K562 (cell line): ENCODE results near the gene C1orf105. TPM values are rescaled to one million over a fixed set of nuclear protein-coding genes. Genes with fewer than 3 reads are reported as not detected.

Experiments used
- ATAC-seq: fragments of 200-7000 bp; cut with Tn5 transposase; 3 replicates; pipeline ENCODE4 v1.9.1; 2020; ENCODE audit warnings: moderate library complexity
- BruUV-seq: library from RNA; stranded (reverse); fragments of 400-500 nt; replicated peaks from 2 replicates; lab custom pipeline; 2021; lab: Mats Ljungman, UMichigan
- CTCF ChIA-PET: fragments of 300-600 bp; formaldehyde crosslinking; extraction: SDS; loops from one replicate; lab custom pipeline; 2021; ENCODE audit warnings: low intra/inter-chr PET ratio; lab: Yijun Ruan, JAX
- POLR2A ChIA-PET: fragments of 300-600, 350-650 bp; sonication (Branson Sonifier 250); formaldehyde crosslinking; extraction: SDS; loops from one replicate; lab custom pipeline; 2021; ENCODE audit warnings: antibody characterized with exemption, inconsistent platforms; lab: Yijun Ruan, JAX
- DNase-seq, 4 experiments: peaks; one replicate each; pipeline versions ENCODE4 v3.0.0 to v3.0.0-alpha.2; 2011 to 2018; ENCODE audit warnings: low spot score in 3 of 4, mixed read lengths in 3 of 4; ENCODE audit errors: extremely low read depth in 1 of 4
- FAIRE-seq: peaks from 2 replicates; lab custom pipeline; 2011; peaks lifted over from hg19 to GRCh38; lab: Jason Lieb, UNC
- H2AFZ ChIP-seq: 2 replicates; pipeline ENCODE4 v1.6.0; 2011; ENCODE audit warnings: low read depth, low read length, control low read depth, inconsistent platforms
- H3K27ac ChIP-seq: fragments of 200-600 bp; 3 replicates; pipeline ENCODE4 v1.8.0; 2011; ENCODE audit warnings: low read depth, mild to moderate bottlenecking, control low read depth, inconsistent platforms, low read length, moderate library complexity, mixed read lengths; ENCODE audit errors: extremely low read depth
- H3K27me3 ChIP-seq, 2 experiments: fragments of 300-600 bp in 1 of 2; 2 replicates in 1 of 2; 3 replicates in 1 of 2; pipeline versions ENCODE4 v1.6.0 to v1.8.0; 2011; ENCODE audit warnings: inconsistent platforms in 2 of 2, low read length in 2 of 2, mild to moderate bottlenecking in 1 of 2, mixed read lengths in 1 of 2, moderate library complexity in 1 of 2; ENCODE audit not compliant: control insufficient read depth in 2 of 2, insufficient read depth in 2 of 2
- H3K36me3 ChIP-seq: fragments of 300-600 bp; 3 replicates; pipeline ENCODE4 v1.8.0; 2011; ENCODE audit warnings: mild to moderate bottlenecking, low read length, inconsistent platforms; ENCODE audit not compliant: control insufficient read depth, insufficient read depth
- H3K4me1 ChIP-seq, 2 experiments: fragments of 200-600 bp in 1 of 2; replicated peaks in 1 of 2; 2 replicates in 1 of 2; 3 replicates in 1 of 2; pipeline versions ENCODE4 v1.5.1 to v1.8.0; 2011; ENCODE audit warnings: inconsistent platforms in 2 of 2, low read length in 2 of 2, mild to moderate bottlenecking in 1 of 2, mixed read lengths in 1 of 2, moderate library complexity in 1 of 2; ENCODE audit not compliant: control insufficient read depth in 2 of 2, insufficient read depth in 2 of 2
- H3K4me2 ChIP-seq: 2 replicates; pipeline ENCODE4 v1.6.1; 2011; ENCODE audit warnings: low read length, control low read depth, inconsistent platforms, mixed read lengths; ENCODE audit not compliant: insufficient read depth
- H3K4me3 ChIP-seq: fragments of 200-600 bp; sonication (generic), shearing (Covaris generic); 2 replicates; pipeline ENCODE4 v1.5.1; 2016; ENCODE audit warnings: control low read depth, inconsistent platforms
- H3K79me2 ChIP-seq: fragments of 200-600 bp; 3 replicates; pipeline ENCODE4 v1.8.0; 2011; ENCODE audit warnings: low read length, inconsistent platforms; ENCODE audit not compliant: control insufficient read depth, insufficient read depth
- H3K9ac ChIP-seq, 2 experiments: 2 replicates each; pipeline versions ENCODE4 v1.6.0 to v1.6.1; 2011; ENCODE audit warnings: low read depth in 2 of 2, low read length in 2 of 2, control low read depth in 1 of 2, inconsistent platforms in 1 of 2, mild to moderate bottlenecking in 1 of 2, mixed read lengths in 1 of 2; ENCODE audit not compliant: insufficient read depth in 1 of 2
- H3K9me1 ChIP-seq: one replicate; pipeline ENCODE4 v1.6.0; 2011; ENCODE audit warnings: inconsistent platforms, mild to moderate bottlenecking, low read length, moderate library complexity; ENCODE audit not compliant: control insufficient read depth, insufficient read depth
- H3K9me3 ChIP-seq: replicated peaks from 2 replicates; pipeline ENCODE4 v1.5.1; 2011; ENCODE audit warnings: low read depth, low read length, inconsistent platforms; ENCODE audit not compliant: control insufficient read depth, insufficient read depth
- H4K20me1 ChIP-seq: replicated peaks from 2 replicates; pipeline ENCODE4 v1.6.1; 2011; ENCODE audit warnings: low read length, inconsistent platforms, mixed read lengths; ENCODE audit not compliant: control insufficient read depth, insufficient read depth
- ATF4 ChIP-seq: fragments of 450-650 bp; formaldehyde crosslinking; IDR thresholded peaks from 2 replicates; pipeline ENCODE4 v1.4.0; 2022; ENCODE audit warnings: mild to moderate bottlenecking, moderate library complexity
- CBX3 ChIP-seq, 2 experiments: IDR thresholded peaks; 1 replicate in 1 of 2; 2 replicates in 1 of 2; pipeline ENCODE4 v1.6.1; 2012; ENCODE audit warnings: inconsistent platforms in 2 of 2, low read length in 2 of 2, borderline replicate concordance in 1 of 2, control low read depth in 1 of 2
- CEBPB ChIP-seq: fragments of 450-650 bp; IDR thresholded peaks from 2 replicates; pipeline ENCODE4 v1.6.1; 2016; ENCODE audit warnings: missing genetic modification characterization, missing compliant biosample characterization
- CEBPG ChIP-seq, 3 experiments: fragments of 200-800 bp in 1 of 3; sonication (Bioruptor generic) in 1 of 3; sonication (generic) in 1 of 3; formaldehyde crosslinking in 1 of 3; IDR thresholded peaks in 2 of 3; conservative IDR thresholded peaks in 1 of 3; 2 replicates each; pipeline versions ENCODE4 v1.6.1 to v1.8.0; 2016 to 2022; ENCODE audit warnings: missing compliant biosample characterization in 2 of 3, missing genetic modification characterization in 2 of 3, mild to moderate bottlenecking in 1 of 3, missing genetic modification reagents in 1 of 3
- MLLT1 ChIP-seq, 2 experiments: fragments of 450-650 bp; IDR thresholded peaks; 2 replicates each; pipeline ENCODE4 v1.6.1; 2016
- NFXL1 ChIP-seq: fragments of 450-650 bp; formaldehyde crosslinking; IDR thresholded peaks from 2 replicates; pipeline ENCODE4 v1.4.0; 2021; ENCODE audit warnings: mild to moderate bottlenecking
- NUFIP1 ChIP-seq: fragments of 450-650 bp; IDR thresholded peaks from 2 replicates; pipeline ENCODE4 v1.6.1; 2018; ENCODE audit not compliant: partially characterized antibody
- WHSC1 ChIP-seq: IDR thresholded peaks from one replicate; pipeline ENCODE4 v1.6.1; 2012; ENCODE audit warnings: low read length, control low read depth, inconsistent platforms
- ZNF280B ChIP-seq: fragments of 250-450 bp; sonication (Bioruptor Pico); IDR thresholded peaks from 2 replicates; pipeline ENCODE4 v1.5.1; 2021; ENCODE audit warnings: mild to moderate bottlenecking
- WGBS: fragments of 100-300 bp; shearing (Covaris generic); methylation state at CpG from one replicate; pipeline ENCODE4 v1.1.6; 2016; ENCODE audit warnings: low coverage, mixed read lengths; ENCODE audit not compliant: insufficient coverage; ENCODE audit errors: missing lambda C conversion rate; 5-methylcytosine and 5-hydroxymethylcytosine counted together
- in situ Hi-C: fragments of 300-500 bp; cut with MboI; formaldehyde crosslinking; loops from 4 replicates; pipeline ENCODE4 v1.15.0; 2018; ENCODE audit warnings: inconsistent platforms, mixed read lengths
- intact Hi-C: fragments of 100-400 bp; cut with micrococcal nuclease; formaldehyde crosslinking; loops from 2 replicates; pipeline ENCODE4 v1.14.2; 2022
- polyA plus RNA-seq, 8 experiments: library from polyadenylated mRNA; depleted of rRNA in 4 of 8; stranded (reverse) in 5 of 8; unstranded in 3 of 8; fragments of >200 nt; fragmentation: Nextera tagmentation in 2 of 8; fragmentation: Illumina TruSeq in 1 of 8; extraction: Ambion mirVana in 2 of 8; extraction: Trizol in 1 of 8; gene quantifications; 2 replicates each; pipeline versions ENCODE4 v1.2.1 to v1.2.3, GENCODE V29; 2011 to 2014; ENCODE audit warnings: inconsistent platforms in 1 of 8, missing spikeins in 1 of 8
- total RNA-seq, 7 experiments: library from RNA; depleted of rRNA in 6 of 7; stranded (reverse); fragments of >200 nt in 6 of 7; fragmentation: Illumina TruSeq in 2 of 7; extraction: Trizol in 2 of 7; gene quantifications; 2 replicates each; pipeline versions ENCODE4 v1.2.1 to v1.2.3, GENCODE V29; 2011 to 2021; ENCODE audit warnings: low replicate concordance in 1 of 7

Gene C1orf105
- total and polyA plus RNA-seq, 9 of the 15 experiments (the other 6 are each of a cell fraction or from before 2014, with no cell fraction given): 0.08 TPM; not detected in 8

GRCh38 chr1:172453153-172453545 lies 32.7 kb downstream of the C1orf105 start:
- Histone ChIP-seq H3K9me1 (peaks cover 10% of the 10 kb centered on the region), H2AFZ (peak overlapping the region; percentile 87), H3K27me3 (no peaks in the 10 kb centered on the region), H4K20me1 (no peaks in the 10 kb centered on the region), H3K4me1 (peaks cover 36 to 59% of the 10 kb centered on the region in 2 experiments), H3K9ac (no peak overlapping the region; a peak in 1 of 4 replicates), H3K4me3 (no peak overlapping the region), H3K79me2 (no peaks in the 10 kb centered on the region), H3K9me3 (no peaks in the 10 kb centered on the region), H3K36me3 (no peaks in the 10 kb centered on the region), H3K27ac (0 out of 3 replicates have a peak overlapping the region, but pooled peaks have one; percentile 24), H3K4me2 (peak overlapping the region; percentile 11)
- intact Hi-C loops: loop anchor here (5.0 kb wide), 1 partner anchor 44 kb away; no protein-coding TSS in a partner anchor
- FAIRE-seq (no peak), DNase-seq (no peak), ATAC-seq (no peak)
- peak; percentile 5 for TF ChIP-seq NUFIP1
- no peak for TF ChIP-seq WHSC1
- WGBS: 41% methylated on average over 6 of the region's 6 CpGs
- no TSS peak for BruUV-seq
- in situ Hi-C loops: loop anchor here (5.0 kb wide), 1 partner anchor 274 kb away; no protein-coding TSS in a partner anchor
- CTCF ChIA-PET: interaction anchor here (1.1 kb wide), 1 partner anchor 11 kb away, joined by 3 read pairs; no protein-coding TSS in a partner anchor
- POLR2A ChIA-PET: interaction anchor here (0.6 to 1.6 kb wide), 3 partner anchors 11 to 79 kb away, joined by 3 to 6 read pairs (median 3); partner anchors contain the start of gene SUCO

- H3K9me3 ChIP-seq: no peaks in the 10 kb centered on the region
- H2AFZ ChIP-seq: peak overlapping the region; percentile 87; the same call in 1 of the 2 replicates
- CTCF ChIA-PET: no interaction called here
- no peak overlapping the region for H3K4me3 ChIP-seq
- H3K9ac ChIP-seq: no peak overlapping the region
- H3K27ac ChIP-seq: no peak overlapping the region
- FAIRE-seq: no peak
- peaks cover 36 to 59% of the 10 kb centered on the region in 2 experiments for H3K4me1 ChIP-seq
- intact Hi-C loops: loop anchor here (5.0 kb wide), 1 partner anchor 44 kb away; no protein-coding TSS in a partner anchor
- no peak for DNase-seq
- ATAC-seq: no peak
- WGBS: 50% methylated on average over 1 of the region's 1 CpG
- H4K20me1 ChIP-seq: no peaks in the 10 kb centered on the region
- in situ Hi-C loops: loop anchor here (5.0 kb wide), 1 partner anchor 274 kb away; no protein-coding TSS in a partner anchor
- H3K36me3 ChIP-seq: no peaks in the 10 kb centered on the region
- H3K27me3 ChIP-seq: no peaks in the 10 kb centered on the region
- H3K4me2 ChIP-seq: no peak overlapping the region
- POLR2A ChIA-PET: interaction anchor here (0.6 to 1.6 kb wide), 4 partner anchors 10 to 89 kb away, joined by 3 to 6 read pairs (median 4); partner anchors contain the start of gene SUCO
- no peaks in the 10 kb centered on the region for H3K79me2 ChIP-seq
- peaks cover 10% of the 10 kb centered on the region for H3K9me1 ChIP-seq
- BruUV-seq: no TSS peak
- TF ChIP-seq MLLT1 (IDR thresholded peaks at IDR 0.05) (no peak), ATF4 (peak; percentile 43; the same call in 1 of the 2 replicates), NFXL1 (CRISPR knock-in tag) (no peak), CEBPB (tag) (peak; percentile 84), CBX3 (IDR thresholded peaks at IDR 0.05; ENCODE audit: borderline replicate concordance in 1 of 2, low read length in 2 of 2) (no peak), CEBPG (CRISPR knock-in tag; IDR thresholded peaks at IDR 0.05) (peak; percentile 45; the same call in 1 of the 2 replicates), CEBPG (tag; conservative IDR thresholded peaks at IDR 0.05 in 1 of 2, IDR thresholded peaks at IDR 0.05 in 1 of 2) (peak; percentile 73 to 76), ZNF280B (no peak)
These were observed 33.1 kb downstream of the C1orf105 start for GRCh38 chr1:172453607-172454006.
